Fibroblast of lung (primary cell): ENCODE results near the gene ZNF750.

Experiments
- CTCF ChIP-seq, 2 donors: IDR thresholded peaks in 1 of 2; conservative IDR thresholded peaks in 1 of 2; 1 replicate in 1 of 2; 2 replicates in 1 of 2; pipeline ENCODE4 v1.5.1; 2011 to 2012; ENCODE audit warnings: low read length in 2 of 2, control low read depth in 1 of 2, inconsistent platforms in 1 of 2, low read depth in 1 of 2, mild to moderate bottlenecking in 1 of 2
- EZH2 ChIP-seq: IDR thresholded peaks from 2 replicates; pipeline ENCODE4 v1.5.1; 2012; ENCODE audit warnings: low read length, control low read depth, mild to moderate bottlenecking; ENCODE audit errors: missing control alignments

GRCh38 chr17:82808006-82808405, 31.8 kb downstream of the ZNF750 start:
- TF ChIP-seq CTCF (conservative IDR thresholded peaks at IDR 0.05 in 1 of 2, IDR thresholded peaks at IDR 0.05 in 1 of 2; ENCODE audit: low read depth in 1 of 2, low read length in 2 of 2) (no peak), EZH2 (no peak)
